ENCODE results near the gene CHST2. TPM values are rescaled to one million over a fixed set of nuclear protein-coding genes. Genes with fewer than 3 reads are reported as not detected.

Gene CHST2
- total and polyA plus RNA-seq, 4 donors: 4.1 to 53.3 (median 18.4) TPM

DNA sequence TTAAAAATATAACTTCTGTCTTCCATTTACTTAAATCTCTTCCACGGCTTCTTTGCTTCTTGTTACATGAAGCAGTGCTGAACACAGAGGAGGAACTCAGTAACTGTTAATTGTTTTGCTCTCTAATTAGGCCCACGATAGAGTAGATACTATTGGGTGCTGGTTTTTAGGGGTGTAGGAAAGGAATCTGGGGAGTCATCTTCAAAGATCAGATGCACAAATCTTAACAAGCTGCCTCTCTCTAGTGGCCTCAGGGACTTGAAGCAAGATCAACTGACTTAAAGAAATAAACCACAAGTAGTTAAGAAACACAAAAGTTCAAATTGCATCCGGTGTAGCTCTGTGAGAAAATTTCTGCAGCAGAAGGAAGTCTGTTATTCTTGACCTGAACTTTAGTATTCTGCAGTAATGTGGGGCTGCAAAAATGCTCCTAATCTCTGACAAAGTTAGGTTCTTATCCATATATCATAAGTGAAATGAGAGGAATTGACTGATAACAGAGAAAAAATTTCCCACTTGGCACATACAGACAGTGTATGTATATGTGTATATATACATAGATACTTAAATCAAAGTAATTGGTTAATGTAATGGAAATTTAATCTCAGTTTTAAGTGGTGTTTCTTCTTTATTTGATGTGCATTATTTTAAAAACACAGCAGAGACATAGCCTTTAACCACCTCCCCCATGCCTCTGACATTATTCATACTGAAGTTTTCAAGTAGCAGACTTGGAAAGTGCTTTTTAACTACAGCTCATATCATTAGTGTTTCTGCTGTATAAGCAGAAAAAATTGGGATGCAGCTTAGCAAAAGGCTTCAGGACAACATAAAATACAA is 51.8 kb downstream of the CHST2 start:
- ATAC-seq (ENCODE audit: insufficient read depth, low FRiP score) (no peak), DNase-seq (peak; percentile 67 to 98 (median 98))
- H3K27me3 ChIP-seq (ENCODE audit: control insufficient read depth in 3 of 3, insufficient read depth in 3 of 3, low read length in 2 of 3): no peaks in the 10 kb centered on the region
- H3K4me3 ChIP-seq: no peak overlapping the region
- 20 to 37% methylated on average over 3 of the region's 3 CpGs for WGBS, 2 donors
- H3K4me1 ChIP-seq (ENCODE audit: control insufficient read depth in 5 of 5, insufficient read depth in 5 of 5, low read length in 5 of 5): peaks cover 0 to 36% (median 0%) of the 10 kb centered on the region in 5 donors
- H3K36me3 ChIP-seq (ENCODE audit: control insufficient read depth in 4 of 4, insufficient read depth in 4 of 4, low read length in 4 of 4): peaks cover 0 to 6% (median 0%) of the 10 kb centered on the region in 4 donors
- peaks cover 0 to 7% (median 3%) of the 10 kb centered on the region in 4 donors for H3K9me3 ChIP-seq (ENCODE audit: control insufficient read depth in 4 of 4, insufficient read depth in 3 of 4, low read length in 3 of 4)
- TF ChIP-seq, protein P1, sequence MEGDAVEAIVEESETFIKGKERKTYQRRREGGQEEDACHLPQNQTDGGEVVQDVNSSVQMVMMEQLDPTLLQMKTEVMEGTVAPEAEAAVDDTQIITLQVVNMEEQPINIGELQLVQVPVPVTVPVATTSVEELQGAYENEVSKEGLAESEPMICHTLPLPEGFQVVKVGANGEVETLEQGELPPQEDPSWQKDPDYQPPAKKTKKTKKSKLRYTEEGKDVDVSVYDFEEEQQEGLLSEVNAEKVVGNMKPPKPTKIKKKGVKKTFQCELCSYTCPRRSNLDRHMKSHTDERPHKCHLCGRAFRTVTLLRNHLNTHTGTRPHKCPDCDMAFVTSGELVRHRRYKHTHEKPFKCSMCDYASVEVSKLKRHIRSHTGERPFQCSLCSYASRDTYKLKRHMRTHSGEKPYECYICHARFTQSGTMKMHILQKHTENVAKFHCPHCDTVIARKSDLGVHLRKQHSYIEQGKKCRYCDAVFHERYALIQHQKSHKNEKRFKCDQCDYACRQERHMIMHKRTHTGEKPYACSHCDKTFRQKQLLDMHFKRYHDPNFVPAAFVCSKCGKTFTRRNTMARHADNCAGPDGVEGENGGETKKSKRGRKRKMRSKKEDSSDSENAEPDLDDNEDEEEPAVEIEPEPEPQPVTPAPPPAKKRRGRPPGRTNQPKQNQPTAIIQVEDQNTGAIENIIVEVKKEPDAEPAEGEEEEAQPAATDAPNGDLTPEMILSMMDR (IDR thresholded peaks at IDR 0.05; ENCODE audit: control extremely low read depth, extremely low read depth): no peak
- H3K9ac ChIP-seq (ENCODE audit: insufficient read depth in 1 of 2, low read length in 2 of 2): peak overlapping the region in 1 of 2 donors; percentile 23
- H3K27ac ChIP-seq (ENCODE audit: low read depth in 1 of 2, low read length in 1 of 2): no peak overlapping the region

DNA sequence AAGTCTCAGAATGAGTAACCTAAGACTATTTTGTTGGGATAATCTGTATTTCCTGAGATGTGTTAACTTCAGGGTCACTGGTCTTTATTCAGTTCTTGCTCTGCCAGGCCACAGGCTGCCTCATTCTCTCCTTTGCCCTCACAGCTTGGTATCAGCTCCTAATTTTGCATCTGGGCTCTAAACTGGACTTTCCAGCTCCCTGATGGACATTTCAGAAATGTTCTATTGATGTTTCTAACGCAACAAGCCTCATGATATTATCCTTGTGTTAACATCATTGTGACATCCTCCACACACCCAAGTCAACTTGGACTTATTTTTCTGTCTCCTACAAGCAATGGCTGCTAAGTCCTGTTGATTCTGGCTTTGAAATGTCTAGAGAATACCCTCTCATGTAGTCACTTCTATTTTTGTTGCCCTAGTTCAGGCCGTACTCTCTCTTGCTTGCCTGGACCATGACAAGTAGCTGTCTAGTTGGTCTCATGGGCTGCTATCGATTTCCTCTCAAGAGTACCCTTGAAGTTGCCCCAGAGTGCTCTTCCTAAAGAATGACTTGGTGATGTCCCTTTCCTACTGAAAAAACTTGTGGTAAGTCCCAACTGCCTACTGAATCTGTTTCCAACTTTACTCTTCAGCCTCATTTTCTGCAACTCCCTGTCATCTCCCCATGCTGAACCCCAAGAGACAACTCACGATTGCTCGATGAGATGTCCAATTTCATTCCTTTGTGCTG is 52.7 kb downstream of the CHST2 start:
- peak overlapping the region in 1 of 2 donors; percentile 46 for H3K27ac ChIP-seq (ENCODE audit: low read depth in 1 of 2, low read length in 1 of 2)
- TF ChIP-seq, protein P1 (IDR thresholded peaks at IDR 0.05; ENCODE audit: control extremely low read depth, extremely low read depth): no peak
- no peak for ATAC-seq (ENCODE audit: insufficient read depth, low FRiP score)
- H3K4me3 ChIP-seq: no peak overlapping the region
- peaks cover 0 to 7% (median 3%) of the 10 kb centered on the region in 4 donors for H3K9me3 ChIP-seq (ENCODE audit: control insufficient read depth in 4 of 4, insufficient read depth in 3 of 4, low read length in 3 of 4)
- peaks cover 0 to 6% (median 0%) of the 10 kb centered on the region in 4 donors for H3K36me3 ChIP-seq (ENCODE audit: control insufficient read depth in 4 of 4, insufficient read depth in 4 of 4, low read length in 4 of 4)
- no peak overlapping the region for H3K9ac ChIP-seq (ENCODE audit: insufficient read depth in 1 of 2, low read length in 2 of 2)
- H3K4me1 ChIP-seq (ENCODE audit: control insufficient read depth in 5 of 5, insufficient read depth in 5 of 5, low read length in 5 of 5): peaks cover 0 to 36% (median 0%) of the 10 kb centered on the region in 5 donors
- DNase-seq: peak; percentile 30 to 76 (median 67)
- WGBS, 2 donors: 82 to 85% methylated on average over 5 of the region's 5 CpGs
- H3K27me3 ChIP-seq (ENCODE audit: control insufficient read depth in 3 of 3, insufficient read depth in 3 of 3, low read length in 2 of 3): no peaks in the 10 kb centered on the region

DNA sequence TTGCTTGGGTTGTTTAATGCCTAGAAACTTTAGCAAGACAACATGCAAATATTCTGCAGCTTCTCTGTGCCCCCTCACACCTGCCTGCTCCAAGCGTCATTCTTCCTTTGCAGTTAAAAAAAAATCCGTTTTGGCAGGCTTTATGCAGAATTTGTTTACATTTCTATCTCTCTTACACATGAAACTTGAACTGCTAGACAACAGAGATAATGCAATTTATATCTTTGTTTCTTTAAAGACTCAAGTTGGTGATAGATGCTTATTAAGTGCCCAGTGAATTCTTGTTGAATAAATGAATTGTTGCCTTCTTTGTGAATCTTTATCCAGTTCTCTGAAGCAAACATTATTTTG is 53.2 kb downstream of the CHST2 start:
- 53 to 70% methylated on average over 2 of the region's 2 CpGs for WGBS, 2 donors
- no peaks in the 10 kb centered on the region for H3K27me3 ChIP-seq (ENCODE audit: control insufficient read depth in 3 of 3, insufficient read depth in 3 of 3, low read length in 2 of 3)
- peak; percentile 65 to 95 (median 94) for DNase-seq

More for the DNA sequence above, 53.2 kb downstream of the CHST2 start:
- Histone ChIP-seq H3K9ac (ENCODE audit: insufficient read depth in 1 of 2, low read length in 2 of 2) (no peak overlapping the region), H3K4me3 (no peak overlapping the region), H3K27ac (ENCODE audit: low read depth in 1 of 2, low read length in 1 of 2) (no peak overlapping the region), H3K9me3 (ENCODE audit: control insufficient read depth in 4 of 4, insufficient read depth in 3 of 4, low read length in 3 of 4) (peaks cover 0 to 7% (median 3%) of the 10 kb centered on the region in 4 donors), H3K4me1 (ENCODE audit: control insufficient read depth in 5 of 5, insufficient read depth in 5 of 5, low read length in 5 of 5) (peaks cover 0 to 36% (median 0%) of the 10 kb centered on the region in 5 donors), H3K36me3 (ENCODE audit: control insufficient read depth in 4 of 4, insufficient read depth in 4 of 4, low read length in 4 of 4) (peaks cover 0 to 6% (median 0%) of the 10 kb centered on the region in 4 donors)
- TF ChIP-seq, protein P1 (IDR thresholded peaks at IDR 0.05; ENCODE audit: control extremely low read depth, extremely low read depth): no peak
- ATAC-seq (ENCODE audit: insufficient read depth, low FRiP score): no peak
